HS-5 (cell line): Measurements from ENCODE around the gene IGSF9.

Source experiments
- DNase-seq: peaks from one replicate; pipeline ENCODE4 v3.0.0-alpha.2; 2012; ENCODE audit warnings: low read depth

The IGSF9 gene

DNA sequence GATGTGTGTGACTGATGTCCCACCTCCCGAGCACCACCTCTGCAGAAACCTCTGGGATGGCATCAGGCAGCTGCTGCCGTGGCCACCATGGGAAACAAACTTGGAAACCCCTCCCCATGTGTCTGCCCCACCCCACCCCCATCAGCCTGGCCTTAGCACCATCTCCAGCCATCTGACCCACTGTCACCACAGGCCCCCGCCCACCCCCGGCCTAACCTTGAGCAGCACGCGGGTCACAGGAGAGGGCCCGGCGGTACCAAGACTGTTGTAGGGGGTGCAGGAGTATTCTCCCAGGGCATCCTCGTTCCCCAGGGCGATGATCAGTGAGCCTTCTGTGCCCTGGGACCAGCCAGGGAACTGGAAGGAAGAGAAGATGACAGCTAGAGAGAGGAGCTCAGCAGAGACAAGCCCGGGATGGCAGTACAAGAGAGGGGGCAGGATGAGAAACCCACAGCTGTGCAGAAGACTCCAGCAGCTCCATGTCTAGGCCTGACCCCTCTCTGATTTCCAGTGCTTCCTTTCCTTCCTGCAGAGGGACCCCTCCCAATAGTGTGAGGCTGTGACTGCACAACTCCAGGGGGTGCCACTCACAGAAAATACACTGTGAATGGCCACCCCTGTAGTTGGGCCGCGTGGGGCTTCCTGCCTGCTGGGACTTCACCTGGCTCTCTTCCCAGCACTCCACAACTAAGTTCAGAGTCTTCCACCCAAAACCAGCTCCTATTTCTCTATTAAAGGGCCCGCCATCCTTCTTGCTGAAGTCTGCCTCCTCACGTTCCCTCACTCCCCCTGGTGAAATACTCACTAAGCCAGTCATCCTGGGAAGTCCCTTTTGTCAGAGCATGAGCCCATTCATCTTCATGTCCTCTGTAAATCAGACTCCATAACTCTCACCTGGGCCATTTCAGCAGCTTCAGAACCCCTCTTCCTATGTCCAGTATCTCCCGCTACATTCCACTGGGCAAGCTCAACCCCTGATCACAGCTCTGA, 12.8 kb downstream of the IGSF9 start:
- no peak for DNase-seq

DNA sequence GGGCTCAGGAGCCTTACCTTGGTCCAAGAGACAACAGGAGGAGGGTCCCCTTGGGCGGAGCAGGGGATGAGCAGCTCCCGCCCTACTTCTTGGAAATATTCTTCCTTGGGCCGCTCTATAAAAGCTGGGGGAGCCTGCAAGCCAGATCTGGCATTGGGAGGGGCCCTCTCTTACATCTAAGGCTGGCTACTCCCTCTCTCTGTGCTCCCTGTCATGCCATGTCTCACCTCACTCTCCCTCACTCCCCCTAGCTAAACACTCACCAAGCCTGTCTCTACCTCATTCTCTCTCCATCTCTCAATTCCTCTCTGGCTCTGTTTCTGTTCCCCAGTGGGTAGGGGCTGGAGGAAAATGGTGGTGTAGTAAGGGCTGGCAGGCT, 13.6 kb downstream of the IGSF9 start:
- DNase-seq, result no peak

DNA sequence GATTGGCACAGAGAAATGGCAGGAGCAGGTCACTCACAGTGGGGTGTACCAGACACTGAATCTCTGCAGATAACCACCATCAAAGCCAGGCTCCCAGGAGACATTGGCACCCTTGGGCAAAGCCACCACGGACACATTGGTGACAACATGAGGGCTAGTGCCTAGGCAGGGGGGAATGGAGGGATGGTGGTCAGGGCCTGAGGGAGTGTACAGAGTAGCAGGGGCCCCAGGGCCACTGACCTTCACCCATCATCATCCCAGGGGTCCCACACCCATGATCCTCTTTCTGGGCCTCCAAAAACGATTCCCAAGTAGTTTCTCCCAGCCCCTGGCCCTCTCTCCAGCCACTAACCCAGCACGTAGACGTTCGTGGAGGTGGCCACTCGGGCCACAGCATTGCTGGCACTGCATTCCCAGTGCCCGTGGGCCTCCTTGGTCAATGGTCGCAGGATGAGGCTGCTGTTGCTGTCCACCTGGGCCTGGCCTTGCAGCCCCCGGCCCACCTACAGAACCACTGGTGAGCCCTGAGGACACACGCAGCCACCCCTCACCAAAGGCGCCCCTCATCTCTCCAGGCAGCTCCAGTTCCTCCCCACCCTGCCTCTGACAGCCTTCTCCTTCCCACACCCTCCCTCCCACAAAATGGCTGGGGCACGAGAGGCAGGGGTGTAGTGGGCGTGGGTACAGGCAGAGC, 14.2 kb downstream of the IGSF9 start:
- no peak for DNase-seq

DNA sequence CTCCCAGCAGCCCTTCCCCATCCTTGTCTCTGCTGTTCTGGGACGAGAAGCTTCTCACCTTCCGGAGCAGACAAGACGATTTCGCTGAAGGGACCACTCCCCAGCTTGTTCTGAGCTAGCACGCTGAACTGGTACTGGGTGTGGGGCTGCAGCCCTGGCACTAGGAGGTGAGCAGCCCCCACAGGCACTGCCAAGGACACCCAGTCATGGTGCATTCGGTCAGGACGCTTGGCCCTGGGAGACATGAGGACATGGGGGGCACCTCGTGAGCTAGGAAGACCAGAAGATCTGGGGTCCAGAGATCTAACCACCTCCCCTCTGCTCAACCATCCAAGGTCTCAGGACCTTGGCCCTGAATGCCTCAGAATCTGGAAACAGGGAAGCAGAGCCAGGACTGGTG, 14.8 kb downstream of the IGSF9 start:
- no peak for DNase-seq

GRCh38 chr1:159930216-159930615, 15.2 kb downstream of the IGSF9 start:
- no peak for DNase-seq

DNA sequence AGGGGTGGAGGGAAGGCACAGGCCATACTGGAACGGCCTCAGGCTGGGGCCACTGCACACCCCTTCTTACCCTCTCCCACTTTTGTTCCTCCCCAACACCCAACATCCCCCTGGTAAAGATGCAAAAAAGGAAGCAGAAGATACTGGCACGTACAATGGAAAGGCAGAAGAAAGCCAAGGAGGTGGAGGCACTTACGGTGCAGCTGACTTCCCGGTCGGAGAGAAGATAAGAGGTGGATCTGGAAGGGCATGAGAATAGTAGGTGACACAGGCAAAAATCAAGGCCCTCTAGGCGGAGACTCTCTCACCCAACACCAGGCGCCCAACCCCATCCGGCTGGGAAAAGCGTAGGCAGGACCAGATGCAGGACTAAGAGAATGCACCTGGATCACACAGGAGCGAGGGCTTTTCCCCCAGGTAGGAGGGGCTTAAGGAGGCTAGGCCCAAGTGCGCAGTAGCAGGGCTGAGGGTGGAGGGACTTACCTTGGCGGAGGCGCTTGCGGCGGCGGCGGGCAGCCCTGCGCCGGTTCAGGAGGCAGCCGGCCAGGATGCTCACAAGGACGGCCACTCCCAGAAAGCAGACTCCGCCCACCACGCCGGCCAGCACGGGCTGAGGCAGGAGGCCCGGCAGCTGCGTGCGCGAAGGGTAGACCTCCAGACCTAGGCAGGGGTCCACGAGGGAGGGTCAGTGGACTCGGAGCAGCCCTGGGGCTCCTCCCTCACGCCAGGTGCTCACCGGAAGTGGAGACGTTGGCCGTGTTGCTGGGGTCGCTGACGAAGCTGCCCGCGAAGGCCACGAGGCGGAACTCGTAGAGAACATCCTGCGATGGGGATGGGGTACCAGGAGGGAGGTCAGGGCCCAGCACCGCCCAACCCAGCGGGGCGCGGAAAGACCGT, 16.0 kb downstream of the IGSF9 start:
- DNase-seq, result no peak

DNA sequence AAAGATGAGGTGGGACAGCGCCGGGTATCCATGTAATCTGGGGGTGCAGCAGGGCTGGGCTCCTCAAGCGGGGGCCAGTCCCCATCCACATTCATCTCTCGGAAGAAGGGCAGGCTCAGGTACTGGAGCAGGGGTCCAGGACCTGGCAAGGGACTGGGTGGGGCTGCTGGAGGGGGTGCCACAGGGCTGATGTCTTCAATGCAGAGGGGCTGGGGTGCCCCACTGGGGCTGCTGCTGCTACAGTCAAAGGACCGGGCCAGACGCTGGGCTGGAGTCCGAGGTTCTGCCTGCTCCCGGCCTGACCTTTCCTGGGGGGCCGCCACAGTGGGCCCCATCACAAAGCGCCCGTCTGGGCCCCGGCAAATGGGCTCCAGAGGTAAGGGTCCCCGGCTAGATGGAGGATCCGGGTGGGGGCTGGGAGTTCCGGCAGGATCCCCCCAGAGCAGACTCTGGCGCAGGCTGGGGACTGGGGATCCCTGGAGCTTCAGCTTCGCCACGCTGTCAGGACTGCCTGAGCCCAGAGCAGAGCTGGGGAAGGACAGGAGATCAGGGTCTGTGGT, 16.8 kb downstream of the IGSF9 start:
- no peak for DNase-seq

- DNase-seq, result no peak
These were observed 17.5 kb downstream of the IGSF9 start for GRCh38 chr1:159927849-159928431.

DNA sequence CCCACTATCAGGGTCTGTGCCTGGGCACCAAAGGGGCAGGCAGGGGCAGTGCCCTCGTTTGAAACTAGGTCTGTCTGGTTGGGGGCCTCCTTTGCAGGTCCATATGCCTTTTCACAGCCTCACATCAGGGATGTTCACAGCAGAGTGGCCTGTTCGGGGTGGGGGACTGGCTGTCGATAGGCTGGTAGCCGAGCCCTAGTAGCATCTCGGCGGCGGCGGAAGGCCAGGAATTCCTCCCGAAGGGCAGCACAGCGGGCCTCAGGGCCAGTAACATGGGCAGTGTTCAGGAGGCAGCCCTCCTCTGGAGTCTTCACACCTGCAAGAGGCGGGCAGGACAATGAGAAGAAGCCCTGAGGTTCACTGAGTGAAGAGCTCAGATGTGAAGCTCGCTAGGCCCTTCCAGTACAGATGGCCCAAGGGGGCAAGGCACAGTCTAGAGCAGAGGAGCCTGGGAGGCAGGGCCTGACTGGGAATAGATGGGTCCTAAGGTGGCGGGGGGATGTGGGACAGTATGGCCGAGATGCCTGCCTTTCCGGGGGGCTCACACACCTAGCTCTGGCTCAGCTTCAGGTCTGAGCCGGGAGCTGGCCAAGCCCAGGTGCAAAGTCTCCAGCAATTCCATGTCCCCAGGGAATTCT, 18.1 kb downstream of the IGSF9 start:
- no peak for DNase-seq

DNA sequence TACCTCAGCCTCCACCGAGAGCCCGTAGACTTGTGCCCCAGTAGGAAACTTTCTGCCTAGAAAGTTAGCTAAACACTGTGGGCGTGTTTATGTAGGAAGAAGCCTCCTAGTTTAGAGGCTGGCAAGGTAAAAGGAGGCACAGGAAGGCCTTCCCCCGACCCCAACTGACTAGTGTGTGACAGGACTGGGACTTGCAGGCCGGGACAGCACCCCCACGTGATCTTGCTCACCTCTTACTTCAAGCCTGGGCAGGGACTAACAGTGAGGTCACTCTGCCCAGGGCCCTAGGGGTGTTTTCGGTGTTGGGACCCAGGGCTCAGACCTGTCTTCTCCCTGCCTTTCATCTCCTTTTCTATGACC, 19.7 kb downstream of the IGSF9 start:
- DNase-seq, result peak; percentile 22

- DNase-seq, result peak; percentile 73
These were observed 20.4 kb downstream of the IGSF9 start, which contains the start of gene TAGLN2 for GRCh38 chr1:159924791-159925718. Gene TAGLN2 (minus strand): TSS chr1:159925507. CDS start chr1:159920509, 4,998 bp downstream.

DNA sequence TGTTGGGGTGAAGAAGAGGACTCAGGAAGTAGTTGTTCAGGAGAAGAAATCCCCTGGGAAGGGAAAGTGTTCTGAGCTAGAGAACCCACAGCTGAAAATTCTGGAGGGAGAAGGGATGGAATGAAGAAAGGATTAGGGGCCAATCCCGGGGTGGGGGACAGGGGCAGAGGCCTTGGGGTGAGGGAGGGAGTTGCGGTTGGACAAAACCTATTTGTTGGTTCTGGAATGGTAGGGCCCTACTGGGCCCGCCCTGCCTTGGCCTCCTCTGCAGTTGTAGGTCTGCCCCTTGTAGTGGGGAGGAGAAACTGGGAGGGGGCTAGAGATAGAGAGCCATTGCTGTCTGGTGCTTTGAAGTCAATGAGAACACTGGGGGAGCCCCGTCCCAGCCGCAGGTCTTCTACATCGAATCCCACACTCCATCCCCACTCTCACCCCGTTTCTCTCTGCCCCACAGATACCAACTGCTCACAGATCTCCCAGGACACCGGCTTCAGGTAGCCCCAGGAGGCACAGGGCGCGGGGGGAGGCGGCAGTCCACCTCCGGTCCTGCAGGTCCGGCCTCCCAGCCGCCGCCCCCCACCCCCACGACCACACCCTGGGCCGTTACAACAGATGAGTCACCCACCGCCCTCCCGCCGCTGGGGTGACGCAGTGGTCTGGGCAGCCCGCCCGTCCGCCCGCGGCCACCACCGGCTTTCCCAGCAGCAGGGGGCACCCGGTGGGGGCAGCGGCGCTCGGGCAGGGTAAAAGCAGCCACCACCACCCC, 21.2 kb downstream of the IGSF9 start:
- peak; percentile 53 for DNase-seq

DNA sequence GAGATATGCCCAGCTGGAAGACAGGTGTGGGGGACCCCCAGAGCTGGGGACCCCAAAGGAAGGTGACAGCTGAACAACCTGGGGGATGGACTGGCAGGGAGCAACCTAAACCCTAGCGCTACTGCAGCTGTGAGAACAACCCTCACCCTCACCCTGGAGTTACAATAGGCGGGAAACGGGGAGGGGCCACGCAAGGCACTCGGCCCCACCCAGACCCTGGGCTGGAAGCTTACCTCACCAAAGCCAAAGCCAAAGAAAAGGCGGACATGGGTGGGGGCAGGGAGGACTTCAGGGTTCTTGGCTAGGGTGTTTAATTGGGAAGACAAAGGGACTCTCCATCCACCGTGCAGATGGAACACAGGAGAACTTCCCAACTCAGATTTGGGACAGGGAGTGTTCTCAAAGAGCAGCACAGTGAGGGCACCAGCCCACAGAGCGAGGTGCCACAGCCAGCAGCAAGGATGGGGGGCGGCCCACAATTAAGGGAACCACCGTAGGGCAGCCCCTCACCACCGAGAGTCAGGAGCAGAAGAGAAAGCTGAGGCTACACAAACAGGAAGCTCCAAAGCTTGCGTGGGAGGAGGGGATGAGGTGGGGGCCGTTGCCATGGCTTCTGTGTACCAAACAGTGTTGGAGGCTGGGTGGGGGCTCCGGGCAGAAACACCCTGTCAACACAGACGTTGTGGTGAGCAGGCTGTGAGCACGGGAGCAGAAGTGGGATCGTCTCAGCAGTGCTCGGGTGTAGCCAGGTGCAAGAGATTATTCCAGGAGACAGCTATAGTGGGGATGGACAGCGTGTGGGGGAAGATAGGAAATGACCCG, 22.0 kb downstream of the IGSF9 start:
- DNase-seq, result peak; percentile 45

- DNase-seq, result no peak
These were observed 22.8 kb downstream of the IGSF9 start for GRCh38 chr1:159922511-159923202.

DNA sequence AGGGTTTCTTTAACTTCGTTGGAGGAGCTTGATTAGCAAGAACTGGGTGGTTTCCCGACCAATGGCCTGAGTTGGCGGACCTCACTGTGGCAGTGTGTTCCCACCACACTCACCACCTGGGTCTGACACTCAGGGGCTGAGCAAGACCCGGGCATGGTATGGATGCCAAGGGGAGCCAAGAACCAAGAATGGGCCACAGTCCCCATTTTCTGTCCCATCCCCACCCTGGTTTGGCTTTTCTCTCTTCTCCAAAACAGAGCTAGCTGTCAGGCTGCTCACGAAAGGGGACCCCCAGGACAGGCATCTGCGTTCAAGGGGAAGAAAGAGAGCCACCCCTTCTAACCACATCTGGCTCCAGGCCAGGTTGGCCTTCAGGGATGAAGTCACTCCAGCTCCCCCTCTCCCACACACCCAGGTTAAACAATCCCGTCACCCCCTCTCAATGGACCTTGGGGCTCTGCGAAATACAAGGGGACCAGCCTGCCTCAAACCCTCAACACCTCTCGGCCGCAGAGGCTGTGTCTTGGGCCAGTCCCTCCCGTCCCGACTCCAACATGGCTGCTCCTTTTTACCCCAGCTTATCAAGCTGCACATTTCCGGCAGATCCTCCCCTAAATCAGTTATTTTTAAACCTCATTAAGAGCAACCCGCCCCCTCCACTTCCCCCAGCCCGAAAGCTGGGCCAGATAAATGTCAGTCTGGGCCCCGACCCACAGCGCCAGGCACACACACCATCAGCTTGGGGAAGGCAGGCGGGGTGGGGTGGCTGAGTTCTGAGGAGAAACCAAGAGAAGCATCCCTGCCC, 23.5 kb downstream of the IGSF9 start:
- DNase-seq, result no peak

DNA sequence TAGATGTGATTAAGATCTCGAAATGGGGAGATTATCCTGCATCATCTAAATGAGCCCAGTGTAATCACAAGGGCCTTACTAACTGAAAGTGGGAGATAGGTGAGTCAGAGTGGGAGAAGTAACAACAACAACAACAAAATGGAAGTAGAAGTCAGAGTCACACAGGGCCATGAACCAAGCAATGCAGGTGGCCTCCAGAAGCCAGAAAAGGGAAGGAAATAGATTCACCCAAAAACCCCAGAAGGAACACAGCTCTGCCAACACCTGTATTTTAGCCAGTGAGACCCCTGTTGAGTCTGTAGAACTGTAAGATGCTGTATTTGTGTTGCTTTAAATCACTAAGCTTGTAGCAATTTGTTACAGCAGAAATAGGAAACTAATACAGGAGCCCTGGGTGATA, 24.2 kb downstream of the IGSF9 start:
- no peak for DNase-seq

GRCh38 chr1:159920651-159921050, 24.8 kb downstream of the IGSF9 start:
- DNase-seq, result no peak
